ENCODE data around the gene TOX2. TPM values are rescaled to one million over a fixed set of nuclear protein-coding genes. Genes with fewer than 3 reads are reported as not detected.

TOX2 gene
- total RNA-seq, 1 donor from 2014 or later = 4.8 TPM

GRCh38 chr20:43919686-43920403 lies 5.2 kb downstream of the TOX2 start:
- Mint-ChIP-seq H3K4me1 (peaks cover 39% of the 10 kb centered on the region), H3K27me3 (peaks cover 30% of the 10 kb centered on the region), H3K9me3 (no peaks in the 10 kb centered on the region), H3K27ac (no peak overlapping the region), H3K4me3 (no peak overlapping the region), H3K36me3 (ENCODE audit: low read depth) (no peaks in the 10 kb centered on the region)
- POLR2A ChIA-PET = no interaction called here
- TF ChIP-seq, protein P1, sequence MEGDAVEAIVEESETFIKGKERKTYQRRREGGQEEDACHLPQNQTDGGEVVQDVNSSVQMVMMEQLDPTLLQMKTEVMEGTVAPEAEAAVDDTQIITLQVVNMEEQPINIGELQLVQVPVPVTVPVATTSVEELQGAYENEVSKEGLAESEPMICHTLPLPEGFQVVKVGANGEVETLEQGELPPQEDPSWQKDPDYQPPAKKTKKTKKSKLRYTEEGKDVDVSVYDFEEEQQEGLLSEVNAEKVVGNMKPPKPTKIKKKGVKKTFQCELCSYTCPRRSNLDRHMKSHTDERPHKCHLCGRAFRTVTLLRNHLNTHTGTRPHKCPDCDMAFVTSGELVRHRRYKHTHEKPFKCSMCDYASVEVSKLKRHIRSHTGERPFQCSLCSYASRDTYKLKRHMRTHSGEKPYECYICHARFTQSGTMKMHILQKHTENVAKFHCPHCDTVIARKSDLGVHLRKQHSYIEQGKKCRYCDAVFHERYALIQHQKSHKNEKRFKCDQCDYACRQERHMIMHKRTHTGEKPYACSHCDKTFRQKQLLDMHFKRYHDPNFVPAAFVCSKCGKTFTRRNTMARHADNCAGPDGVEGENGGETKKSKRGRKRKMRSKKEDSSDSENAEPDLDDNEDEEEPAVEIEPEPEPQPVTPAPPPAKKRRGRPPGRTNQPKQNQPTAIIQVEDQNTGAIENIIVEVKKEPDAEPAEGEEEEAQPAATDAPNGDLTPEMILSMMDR (IDR thresholded peaks at IDR 0.05) = no peak
- DNase-seq = no peak
- CTCF ChIA-PET = no interaction called here
- intact Hi-C loops (cut with micrococcal nuclease) = loop anchor here (5.0 kb wide), 1 partner anchor 168 kb away; no protein-coding TSS in a partner anchor
- ATAC-seq (ENCODE audit: low read depth) = no peak

DNA sequence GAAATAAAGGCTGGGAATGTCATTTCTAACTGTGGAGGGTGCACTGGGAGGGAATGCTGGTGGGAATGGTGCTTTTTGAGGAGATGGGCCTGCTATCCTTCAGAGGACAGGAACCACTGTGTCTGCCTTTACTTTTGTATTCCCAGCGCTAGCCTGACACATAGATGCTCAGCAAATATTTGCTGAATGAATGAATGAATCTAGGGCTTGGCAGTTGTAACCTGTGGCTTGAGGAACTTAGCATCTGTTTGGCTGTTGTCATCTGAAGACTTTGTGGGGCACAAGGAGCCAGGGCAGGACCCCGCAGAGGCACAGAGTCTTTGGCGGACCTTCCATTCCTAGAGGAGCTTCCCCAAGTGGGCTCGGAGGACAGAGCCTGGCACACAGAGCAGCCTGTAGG lies 6.1 kb downstream of the TOX2 start:
- no peak for DNase-seq
- ChIA-PET POLR2A (no interaction called here), CTCF (no interaction called here)
- no peak overlapping the region for H3K27ac Mint-ChIP-seq
- H3K27me3 Mint-ChIP-seq = peaks cover 24% of the 10 kb centered on the region
- H3K36me3 Mint-ChIP-seq (ENCODE audit: low read depth) = no peaks in the 10 kb centered on the region
- ATAC-seq (ENCODE audit: low read depth) = no peak
- peaks cover 40% of the 10 kb centered on the region for H3K4me1 Mint-ChIP-seq
- no peaks in the 10 kb centered on the region for H3K9me3 Mint-ChIP-seq
- H3K4me3 Mint-ChIP-seq = no peak overlapping the region
- TF ChIP-seq, protein P1 (IDR thresholded peaks at IDR 0.05) = no peak
- intact Hi-C loops (cut with micrococcal nuclease) = no loop called here

DNA sequence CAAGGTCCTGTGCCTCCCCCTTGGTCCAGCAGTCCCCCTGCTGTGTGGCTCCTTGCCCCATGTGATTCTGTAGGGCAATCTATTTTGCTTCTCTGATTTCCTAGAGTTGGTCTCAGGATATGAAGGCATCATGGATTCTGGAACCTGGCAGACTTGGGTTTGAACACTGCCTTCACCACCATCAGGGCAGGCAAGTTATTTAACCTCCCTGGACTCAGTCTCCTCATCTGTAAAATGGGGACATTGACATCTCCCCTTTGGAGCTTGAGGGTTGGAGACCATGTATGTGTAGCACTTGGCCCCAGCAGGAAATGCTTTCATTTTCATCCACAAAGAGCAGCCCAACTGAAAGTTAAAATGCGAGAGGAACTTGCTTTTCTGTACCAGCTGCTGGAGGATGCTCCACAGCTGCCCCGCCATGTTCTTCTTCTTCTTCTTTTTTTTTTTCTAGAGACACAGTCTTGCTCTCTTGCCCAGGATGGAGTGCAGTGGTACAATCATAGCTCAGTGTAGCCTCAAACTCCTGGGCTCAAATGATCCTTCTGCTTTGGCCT lies 6.7 kb downstream of the TOX2 start:
- H3K9me3 Mint-ChIP-seq = no peaks in the 10 kb centered on the region
- ChIA-PET POLR2A (no interaction called here), CTCF (no interaction called here)
- DNase-seq (no peak), ATAC-seq (ENCODE audit: low read depth) (no peak)
- H3K4me3 Mint-ChIP-seq = no peak overlapping the region
- H3K27me3 Mint-ChIP-seq = peaks cover 23% of the 10 kb centered on the region
- TF ChIP-seq, protein P1 (IDR thresholded peaks at IDR 0.05) = no peak
- H3K36me3 Mint-ChIP-seq (ENCODE audit: low read depth) = no peaks in the 10 kb centered on the region
- peaks cover 42% of the 10 kb centered on the region for H3K4me1 Mint-ChIP-seq
- intact Hi-C loops (cut with micrococcal nuclease) = no loop called here
- H3K27ac Mint-ChIP-seq = no peak overlapping the region

DNA sequence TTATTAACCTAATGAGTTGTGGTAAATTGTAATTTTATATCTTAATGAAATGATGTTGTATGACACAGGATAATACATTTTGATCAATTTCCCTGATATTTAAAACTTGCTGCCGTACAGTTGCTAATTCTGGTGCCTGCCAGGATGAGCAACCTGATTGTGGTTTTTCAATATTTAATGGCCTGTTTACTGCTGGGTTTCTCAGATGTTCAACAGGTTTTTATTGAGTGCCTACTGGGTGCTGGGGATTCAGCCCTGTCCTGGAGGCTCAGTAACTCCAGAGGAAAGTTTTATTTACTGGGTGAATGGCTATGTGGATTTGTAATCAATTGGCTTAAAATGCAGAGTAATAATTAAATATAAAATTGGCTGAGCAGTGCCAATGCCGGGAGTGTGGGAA lies 8.0 kb downstream of the TOX2 start:
- no peak for ATAC-seq (ENCODE audit: low read depth)
- POLR2A ChIA-PET = no interaction called here
- intact Hi-C loops (cut with micrococcal nuclease) = no loop called here
- Mint-ChIP-seq H3K27ac (no peak overlapping the region), H3K36me3 (ENCODE audit: low read depth) (no peaks in the 10 kb centered on the region), H3K9me3 (no peaks in the 10 kb centered on the region), H3K4me3 (no peak overlapping the region), H3K27me3 (peaks cover 15% of the 10 kb centered on the region), H3K4me1 (peaks cover 30% of the 10 kb centered on the region)
- no peak for DNase-seq
- TF ChIP-seq, protein P1 (IDR thresholded peaks at IDR 0.05) = no peak
- CTCF ChIA-PET = no interaction called here

DNA sequence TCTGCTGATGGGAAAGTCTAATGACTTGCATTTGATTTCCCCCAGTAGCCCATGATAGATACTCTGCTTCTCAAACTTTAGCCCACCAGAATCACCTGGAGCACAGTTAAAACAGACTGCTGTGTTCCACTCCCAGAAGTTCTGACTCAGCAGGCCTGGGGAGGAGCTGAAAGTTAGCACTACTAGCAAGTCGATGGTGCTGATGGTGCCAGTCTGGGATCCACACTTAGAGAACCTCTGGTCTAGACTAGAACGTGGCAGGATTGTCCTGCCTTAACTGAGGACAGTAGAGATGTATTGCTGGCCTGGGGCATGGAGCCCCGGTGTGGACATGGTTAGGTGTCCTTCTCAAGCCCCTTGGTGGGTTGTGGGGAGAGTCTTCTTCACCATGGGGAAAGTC lies 8.7 kb downstream of the TOX2 start:
- H3K4me3 Mint-ChIP-seq = no peak overlapping the region
- POLR2A ChIA-PET = interaction anchor here (0.6 kb wide), 1 partner anchor 16 kb away, joined by 4 read pairs; no protein-coding TSS in a partner anchor
- intact Hi-C loops (cut with micrococcal nuclease) = no loop called here
- TF ChIP-seq, protein P1 (IDR thresholded peaks at IDR 0.05) = no peak
- DNase-seq = no peak
- peaks cover 30% of the 10 kb centered on the region for H3K4me1 Mint-ChIP-seq
- no peaks in the 10 kb centered on the region for H3K36me3 Mint-ChIP-seq (ENCODE audit: low read depth)
- peaks cover 11% of the 10 kb centered on the region for H3K27me3 Mint-ChIP-seq
- H3K9me3 Mint-ChIP-seq = no peaks in the 10 kb centered on the region
- CTCF ChIA-PET = no interaction called here
- no peak overlapping the region for H3K27ac Mint-ChIP-seq
- no peak for ATAC-seq (ENCODE audit: low read depth)
